Neuronal stem cell (in vitro differentiated cells): ENCODE measurements around the gene SYN1.

ENCODE experiments used
- DNase-seq: peaks from one replicate; pipeline ENCODE4 v3.0.0-alpha.2; 2013; ENCODE audit warnings: low spot score
- H2AFZ ChIP-seq: one replicate; pipeline ENCODE4 v1.6.1; 2013; ENCODE audit warnings: mild to moderate bottlenecking, low read length, inconsistent platforms
- H2AK5ac ChIP-seq: 2 replicates; pipeline ENCODE4 v1.6.1; 2013; ENCODE audit warnings: low read depth, mild to moderate bottlenecking, inconsistent platforms, low read length, moderate library complexity, mixed read lengths
- H2BK120ac ChIP-seq: 2 replicates; pipeline ENCODE4 v1.6.1; 2013; ENCODE audit warnings: low read depth, mild to moderate bottlenecking, inconsistent platforms, low read length, moderate library complexity, mixed read lengths
- H2BK12ac ChIP-seq: one replicate; pipeline ENCODE4 v1.6.1; 2013; ENCODE audit warnings: low read length, inconsistent platforms
- H2BK15ac ChIP-seq: 2 replicates; pipeline ENCODE4 v1.6.1; 2013; ENCODE audit warnings: mild to moderate bottlenecking, low read length, inconsistent platforms, mixed read lengths
- H2BK5ac ChIP-seq: one replicate; pipeline ENCODE4 v1.6.1; 2013; ENCODE audit warnings: inconsistent platforms, mild to moderate bottlenecking, low read length, moderate library complexity
- H3K14ac ChIP-seq: one replicate; pipeline ENCODE4 v1.6.1; 2013; ENCODE audit warnings: low read length, inconsistent platforms
- H3K18ac ChIP-seq: 2 replicates; pipeline ENCODE4 v1.6.1; 2013; ENCODE audit warnings: low read length, inconsistent platforms
- H3K23ac ChIP-seq: 2 replicates; pipeline ENCODE4 v1.6.1; 2013; ENCODE audit warnings: low read depth, mild to moderate bottlenecking, mixed read lengths, low read length, inconsistent platforms; ENCODE audit not compliant: poor library complexity
- H3K27ac ChIP-seq: replicated peaks from 3 replicates; pipeline ENCODE4 v1.5.1; 2013; ENCODE audit warnings: low read length, inconsistent platforms
- H3K27me3 ChIP-seq, 3 experiments: 2 replicates each; pipeline ENCODE4 v1.6.1; 2013; ENCODE audit warnings: low read length in 3 of 3, mild to moderate bottlenecking in 2 of 3, inconsistent platforms in 1 of 3, low read depth in 1 of 3, mixed read lengths in 1 of 3, moderate library complexity in 1 of 3; ENCODE audit not compliant: control insufficient read depth in 3 of 3, insufficient read depth in 3 of 3
- H3K36me3 ChIP-seq, 2 donors: replicated peaks in 1 of 2; 2 replicates each; pipeline ENCODE4 v1.6.1; 2013; ENCODE audit warnings: low read length in 2 of 2; ENCODE audit not compliant: control insufficient read depth in 2 of 2, insufficient read depth in 2 of 2
- H3K4ac ChIP-seq: 2 replicates; pipeline ENCODE4 v1.6.1; 2013; ENCODE audit warnings: inconsistent platforms, mild to moderate bottlenecking, low read length, moderate library complexity
- H3K4me1 ChIP-seq, 2 donors: 1 replicate in 1 of 2; 2 replicates in 1 of 2; pipeline ENCODE4 v1.6.1; 2013; ENCODE audit warnings: low read length in 2 of 2, low read depth in 1 of 2; ENCODE audit not compliant: control insufficient read depth in 2 of 2, insufficient read depth in 1 of 2
- H3K4me2 ChIP-seq: one replicate; pipeline ENCODE4 v1.6.1; 2013; ENCODE audit warnings: mild to moderate bottlenecking, low read length, inconsistent platforms; ENCODE audit not compliant: insufficient read depth, poor library complexity, severe bottlenecking
- H3K4me3 ChIP-seq, 2 donors: 2 replicates each; pipeline ENCODE4 v1.5.1; 2013; ENCODE audit warnings: low read length in 2 of 2, mild to moderate bottlenecking in 2 of 2, inconsistent platforms in 1 of 2, moderate library complexity in 1 of 2
- H3K79me1 ChIP-seq: one replicate; pipeline ENCODE4 v1.6.1; 2013; ENCODE audit warnings: low read depth, mild to moderate bottlenecking, inconsistent platforms, low read length, moderate library complexity
- H3K9ac ChIP-seq: one replicate; pipeline ENCODE4 v1.6.1; 2013; ENCODE audit warnings: mild to moderate bottlenecking, low read depth, low read length, inconsistent platforms; ENCODE audit not compliant: poor library complexity
- H3K9me3 ChIP-seq, 2 donors: replicated peaks in 1 of 2; 2 replicates each; pipeline versions ENCODE3 to v1.6.1; 2013; ENCODE audit warnings: low read length in 2 of 2, mild to moderate bottlenecking in 2 of 2, inconsistent platforms in 1 of 2, low read depth in 1 of 2, mixed read lengths in 1 of 2, moderate library complexity in 1 of 2; ENCODE audit not compliant: control insufficient read depth in 2 of 2, insufficient read depth in 1 of 2
- H4K8ac ChIP-seq: one replicate; pipeline ENCODE4 v1.6.1; 2013; ENCODE audit warnings: low read depth, mild to moderate bottlenecking, inconsistent platforms, low read length, moderate library complexity
- H4K91ac ChIP-seq: one replicate; pipeline ENCODE4 v1.6.1; 2013; ENCODE audit warnings: low read length, low read depth, mild to moderate bottlenecking, inconsistent platforms; ENCODE audit not compliant: poor library complexity
- WGBS, 2 donors: extraction: QIAGEN DNeasy Blood & Tissue Kit; methylation state at CpG; one replicate each; pipeline ENCODE4 v1.1.7; 2013; ENCODE audit warnings: missing lambda C conversion rate in 2 of 2, mixed read lengths in 1 of 2; ENCODE audit not compliant: insufficient read length in 2 of 2, insufficient replicate concordance in 1 of 2; ENCODE audit errors: extremely low coverage in 2 of 2; 5-methylcytosine and 5-hydroxymethylcytosine counted together

SYN1 gene

DNA sequence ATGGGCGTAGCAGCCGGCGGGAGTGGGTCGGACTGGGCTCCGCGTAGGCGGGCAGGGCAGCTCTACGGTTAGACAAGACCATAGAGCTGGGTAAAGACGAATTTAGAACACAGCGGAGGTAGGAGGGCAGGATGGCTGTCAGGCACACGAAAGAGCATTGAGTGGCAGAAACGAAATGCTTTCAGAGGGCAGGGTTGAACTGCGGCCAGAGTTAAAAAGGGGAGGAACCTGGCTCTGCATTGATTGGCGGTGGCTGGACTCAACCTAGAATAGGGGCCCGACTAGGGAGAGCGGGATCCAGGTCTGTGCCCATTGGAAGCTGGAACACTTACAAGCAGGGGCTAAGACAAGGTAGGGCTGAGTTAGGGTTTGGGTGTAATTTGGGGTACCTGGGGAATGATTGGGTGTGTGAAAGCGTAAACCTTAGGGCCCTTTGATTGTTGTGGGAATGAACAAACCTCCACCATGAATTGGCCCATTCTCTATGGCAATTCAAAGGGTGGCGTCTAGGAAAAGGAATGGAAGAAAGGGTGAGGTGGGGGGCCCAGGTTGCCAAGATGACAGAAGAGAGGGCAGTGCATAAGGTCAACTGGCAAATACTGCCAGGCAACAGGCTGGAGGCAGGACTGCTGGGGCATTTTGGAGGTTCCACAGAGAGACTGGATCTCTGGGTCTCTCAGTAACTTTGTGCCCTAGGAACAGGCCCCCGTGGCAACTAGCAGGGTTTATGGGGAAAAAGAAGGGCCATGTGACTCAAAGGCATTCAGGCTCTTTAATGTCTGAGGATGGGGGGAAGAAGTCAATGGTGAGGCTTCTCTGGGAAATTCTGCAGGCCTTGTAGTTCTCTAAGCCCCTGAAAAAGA is 31.6 kb upstream of the SYN1 start:
- Histone ChIP-seq H2BK15ac (no peak overlapping the region), H3K4me3 (peak overlapping the region; percentile 66 to 96), H4K8ac (no peak overlapping the region), H3K79me1 (peaks cover 3% of the 10 kb centered on the region), H3K4ac (no peak overlapping the region), H3K23ac (no peak overlapping the region), H3K4me1 (peaks cover 2 to 6% of the 10 kb centered on the region in 2 donors), H3K14ac (no peak overlapping the region), H2BK120ac (no peak overlapping the region), H2BK12ac (no peak overlapping the region), H3K9me3 (no peaks in the 10 kb centered on the region), H4K91ac (no peak overlapping the region), H3K4me2 (peak overlapping the region; percentile 49), H3K18ac (peak overlapping the region; percentile 28), H2AK5ac (no peak overlapping the region), H3K27ac (peak overlapping the region; percentile 79), H2BK5ac (no peak overlapping the region), H2AFZ (peak overlapping the region; percentile 85), H3K9ac (peak overlapping the region; percentile 70), H3K27me3 (peaks cover 0 to 3% (median 0%) of the 10 kb centered on the region in 3 experiments), H3K36me3 (peaks cover 3 to 46% of the 10 kb centered on the region in 2 donors)
- WGBS, 2 donors = no CpG with 5 or more reads among the region's 19 CpGs
- no peak for DNase-seq

DNA sequence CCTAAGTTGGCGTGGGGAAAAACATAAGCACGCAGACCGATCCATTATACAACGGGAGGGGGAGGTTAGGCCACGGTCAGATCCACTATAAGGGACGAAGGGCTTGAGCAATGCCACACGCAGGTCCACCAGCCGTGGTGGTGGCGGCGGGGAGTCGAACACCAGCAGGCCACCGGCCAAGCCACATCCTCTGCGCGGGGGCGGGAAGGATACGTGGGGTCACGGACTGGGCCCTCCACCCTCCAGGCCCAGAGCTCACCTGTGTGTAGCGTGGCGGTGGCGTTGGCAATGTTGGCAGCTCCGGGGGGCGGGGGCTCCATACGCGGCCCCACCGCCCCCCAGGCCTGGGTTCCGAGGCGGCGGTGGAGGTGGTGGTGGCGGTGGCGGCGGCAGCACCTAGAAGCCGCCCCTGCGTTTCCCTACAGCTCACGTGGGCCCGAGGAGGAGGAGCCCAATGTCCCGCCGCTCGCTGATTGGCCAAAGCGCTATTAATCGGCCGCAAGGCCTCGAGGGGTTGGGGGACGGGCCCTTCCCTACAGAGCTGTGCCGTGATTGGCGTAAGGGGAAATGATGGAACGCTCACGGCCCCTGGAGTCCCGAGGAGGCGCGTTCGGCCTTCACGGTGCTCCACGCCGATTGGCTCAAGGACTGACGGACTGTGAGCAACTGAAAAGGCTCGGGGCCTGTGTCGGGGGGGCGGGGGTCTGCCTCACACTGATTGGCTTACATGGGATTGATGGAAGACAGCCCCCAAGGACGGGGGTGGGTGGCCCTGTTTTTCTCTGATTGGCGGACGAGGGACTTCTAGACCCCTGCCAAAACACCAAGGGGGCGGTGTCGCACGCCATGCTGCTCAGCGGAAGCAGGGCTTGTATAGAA is 30.7 kb upstream of the SYN1 start, which contains the start of gene ELK1:
TSS of gene ELK1 (minus strand) at position 400 of the 879 bp plus-strand sequence. CDS start 9,122 bp downstream, outside the sequence.
- no CpG with 5 or more reads among the region's 65 CpGs for WGBS, 2 donors

DNA sequence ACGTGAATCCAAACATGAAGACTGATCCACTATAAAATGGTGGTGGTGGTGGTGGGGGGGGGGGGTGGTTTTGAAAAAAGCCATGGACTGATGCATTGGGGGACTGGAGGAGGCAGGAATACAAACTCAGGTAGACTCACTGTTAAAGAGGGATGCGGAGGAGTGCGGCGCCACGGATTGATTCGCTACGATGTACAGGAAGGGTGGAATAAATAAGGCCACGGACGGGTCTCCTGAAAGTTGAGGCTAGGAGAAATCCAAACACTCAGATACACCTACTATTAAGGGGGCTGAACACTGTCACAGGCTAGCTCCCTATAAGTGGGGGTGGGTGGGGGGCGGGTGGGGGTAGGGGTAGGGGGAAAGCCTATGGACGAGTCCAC is 30.1 kb upstream of the SYN1 start:
- H2BK15ac ChIP-seq = no peak overlapping the region
- H3K4me2 ChIP-seq = peak overlapping the region; percentile 43
- H3K9me3 ChIP-seq = no peaks in the 10 kb centered on the region
- no peak overlapping the region for H2BK5ac ChIP-seq
- H2AFZ ChIP-seq = no peak overlapping the region
- H3K23ac ChIP-seq = no peak overlapping the region
- H3K14ac ChIP-seq = no peak overlapping the region
- H3K36me3 ChIP-seq = peaks cover 0 to 33% of the 10 kb centered on the region in 2 donors
- H4K8ac ChIP-seq = no peak overlapping the region
- no peak for DNase-seq
- H3K18ac ChIP-seq = no peak overlapping the region
- H3K27me3 ChIP-seq = peaks cover 0 to 3% (median 0%) of the 10 kb centered on the region in 3 experiments
- no peak overlapping the region for H2BK120ac ChIP-seq
- H3K4me1 ChIP-seq = peaks cover 2 to 6% of the 10 kb centered on the region in 2 donors
- peak overlapping the region; percentile 96 to 98 for H3K4me3 ChIP-seq
- no CpG with 5 or more reads among the region's 11 CpGs for WGBS, 2 donors
- peak overlapping the region; percentile 60 for H3K9ac ChIP-seq
- H3K79me1 ChIP-seq = peaks cover 3% of the 10 kb centered on the region
- no peak overlapping the region for H3K4ac ChIP-seq
- no peak overlapping the region for H2BK12ac ChIP-seq
- H2AK5ac ChIP-seq = no peak overlapping the region
- H3K27ac ChIP-seq = no peak overlapping the region
- no peak overlapping the region for H4K91ac ChIP-seq

More for the DNA sequence above, 30.7 kb upstream of the SYN1 start, which contains the start of gene ELK1:
- peak within 1 kb of the TSS; percentile 48 for H3K18ac ChIP-seq
- peak within 1 kb of the TSS; percentile 93 for H3K9ac ChIP-seq
- H2BK5ac ChIP-seq = no peak within 1 kb of the TSS
- H2BK12ac ChIP-seq = no peak within 1 kb of the TSS
- peaks cover 2 to 6% of the 10 kb centered on the region in 2 donors for H3K4me1 ChIP-seq
- peaks cover 0 to 3% (median 0%) of the 10 kb centered on the region in 3 experiments for H3K27me3 ChIP-seq
- no peaks in the 10 kb centered on the region for H3K9me3 ChIP-seq
- no peak within 1 kb of the TSS for H4K91ac ChIP-seq
- H2AFZ ChIP-seq = peak within 1 kb of the TSS; percentile 89
- H3K27ac ChIP-seq = peak within 1 kb of the TSS; percentile 79
- H4K8ac ChIP-seq = no peak within 1 kb of the TSS
- no peak within 1 kb of the TSS for H2BK120ac ChIP-seq
- no peak within 1 kb of the TSS for H2BK15ac ChIP-seq
- H3K14ac ChIP-seq = peak within 1 kb of the TSS; percentile 71
- H3K36me3 ChIP-seq = peaks cover under 1 to 38% of the 10 kb centered on the region in 2 donors
- H3K4me3 ChIP-seq = peak within 1 kb of the TSS; percentile 96 to 98
- no peak within 1 kb of the TSS for H3K4ac ChIP-seq
- H3K4me2 ChIP-seq = peak within 1 kb of the TSS; percentile 54
- H2AK5ac ChIP-seq = no peak within 1 kb of the TSS
- peak; percentile 95 for DNase-seq
- H3K23ac ChIP-seq = no peak within 1 kb of the TSS
- peaks cover 3% of the 10 kb centered on the region for H3K79me1 ChIP-seq
